HG03103 (cell line): ENCODE results near the gene LCAT.
"Not testable (repeated sequence)": the region's sequence is repeated elsewhere in the genome, so short reads cannot be mapped to it uniquely, and the experiment has no call there.

Source experiments
- ATAC-seq: cut with Tn5 transposase; IDR thresholded peaks from one replicate; pipeline ENCODE4 v1.9.1; 2021; ENCODE audit warnings: low read depth; ENCODE audit not compliant: unreplicated experiment

Gene LCAT

GRCh38 chr16:67950335-67950843, 6.5 kb upstream of the LCAT start:
- ATAC-seq = no peak

GRCh38 chr16:67949645-67950044, 5.7 kb upstream of the LCAT start:
- ATAC-seq = no peak

GRCh38 chr16:67948015-67948414, 4.1 kb upstream of the LCAT start:
- ATAC-seq = no peak

- ATAC-seq = no peak
Measured at GRCh38 chr16:67946966-67947558, 3.1 kb upstream of the LCAT start.

- ATAC-seq = no peak
Measured at GRCh38 chr16:67946128-67946569, 2.2 kb upstream of the LCAT start.

- ATAC-seq = no peak
Measured at GRCh38 chr16:67945392-67945933, 1.5 kb upstream of the LCAT start.

- no peak for ATAC-seq
Measured at GRCh38 chr16:67944690-67945391, 921 bp upstream of the LCAT start.

- ATAC-seq = no peak
Measured at GRCh38 chr16:67943256-67943618, 683 bp downstream of the LCAT start.

- no peak for ATAC-seq
Measured at GRCh38 chr16:67942510-67943255, 1.2 kb downstream of the LCAT start.

- ATAC-seq = no peak
Measured at GRCh38 chr16:67942200-67942509, 1.8 kb downstream of the LCAT start.

GRCh38 chr16:67941469-67942199, 2.3 kb downstream of the LCAT start:
- no peak for ATAC-seq

GRCh38 chr16:67940446-67941089, 3.4 kb downstream of the LCAT start:
- ATAC-seq = no peak

- no peak for ATAC-seq
Measured at GRCh38 chr16:67939507-67940445, 4.1 kb downstream of the LCAT start.

GRCh38 chr16:67937713-67938112, 6.2 kb downstream of the LCAT start:
- ATAC-seq = not testable (repeated sequence)

- ATAC-seq = peak; percentile 45
Measured at GRCh38 chr16:67936880-67937605, 6.9 kb downstream of the LCAT start.

- ATAC-seq = no peak
Measured at GRCh38 chr16:67936124-67936879, 7.6 kb downstream of the LCAT start, which contains the start of gene PSMB10. Gene PSMB10 (minus strand): TSS chr16:67936850. CDS start chr16:67936749, 101 bp downstream.

- peak; percentile 84 for ATAC-seq
Measured at GRCh38 chr16:67935402-67936123, 8.4 kb downstream of the LCAT start.
